ENCODE results near the gene GPAT3. TPM values are rescaled to one million over a fixed set of nuclear protein-coding genes. Genes with fewer than 3 reads are reported as not detected.
"Not testable (repeated sequence)": the region's sequence is repeated elsewhere in the genome, so short reads cannot be mapped to it uniquely, and the experiment has no call there.

The GPAT3 gene
- total RNA-seq, 1 experiment from 2014 or later, result 15.1 TPM

- TF ChIP-seq REST (IDR thresholded peaks at IDR 0.05; ENCODE audit: insufficient read depth in 1 of 2, low read depth in 2 of 2, low read length in 1 of 2), result no peak
These were observed 44.9 kb upstream of the GPAT3 start (continued) for GRCh38 chr4:83490876-83491450.

- H3K27me3 ChIP-seq (ENCODE audit: control insufficient read depth, insufficient read depth, low read length); DNase-seq (ENCODE audit: low read depth, low spot score); CTCF ChIA-PET; POLR2A ChIA-PET; H3K36me3 ChIP-seq (ENCODE audit: control insufficient read depth, insufficient read depth, low read length); H3K9me3 ChIP-seq (ENCODE audit: control insufficient read depth, insufficient read depth, low read depth, low read length); ATAC-seq; intact Hi-C loops (cut with micrococcal nuclease; ENCODE audit: unreplicated experiment); BruUV-seq (replicated peaks); H3K27ac ChIP-seq (ENCODE audit: low read length); in situ Hi-C loops (cut with HindIII; ENCODE audit: low pct_unique_long_range_greater_than_20kb, low sequenced_read_pairs); H3K4me1 ChIP-seq (ENCODE audit: control insufficient read depth, insufficient read depth, low read length); H3K4me3 ChIP-seq (ENCODE audit: low read depth in 2 of 2, low read length in 2 of 2): not testable (repeated sequence)
These were observed 39.6 kb upstream of the GPAT3 start for GRCh38 chr4:83496085-83496917.

GRCh38 chr4:83498187-83498586, 37.7 kb upstream of the GPAT3 start:
- in situ Hi-C loops (cut with HindIII; ENCODE audit: low pct_unique_long_range_greater_than_20kb, low sequenced_read_pairs), result no loop called here
- ChIA-PET POLR2A (no interaction called here), CTCF (no interaction called here)
- DNase-seq (ENCODE audit: low read depth, low spot score), result no peak
- Histone ChIP-seq H3K9me3 (ENCODE audit: control insufficient read depth, insufficient read depth, low read depth, low read length) (no peaks in the 10 kb centered on the region), H3K27ac (ENCODE audit: low read length) (no peak overlapping the region), H3K36me3 (ENCODE audit: control insufficient read depth, insufficient read depth, low read length) (no peaks in the 10 kb centered on the region), H3K4me1 (ENCODE audit: control insufficient read depth, insufficient read depth, low read length) (no peaks in the 10 kb centered on the region), H3K27me3 (ENCODE audit: control insufficient read depth, insufficient read depth, low read length) (no peaks in the 10 kb centered on the region), H3K4me3 (ENCODE audit: low read depth in 2 of 2, low read length in 2 of 2) (no peak overlapping the region)
- no TSS peak for BruUV-seq (replicated peaks)
- TF ChIP-seq POLR2AphosphoS5 (IDR thresholded peaks at IDR 0.05; ENCODE audit: low read depth, low read length), result no peak
- TF ChIP-seq REST (IDR thresholded peaks at IDR 0.05; ENCODE audit: insufficient read depth in 1 of 2, low read depth in 2 of 2, low read length in 1 of 2), result no peak
- no peak for TF ChIP-seq CTCF (IDR thresholded peaks at IDR 0.05)
- TF ChIP-seq SIN3A (IDR thresholded peaks at IDR 0.05; ENCODE audit: borderline replicate concordance, insufficient read depth, low read depth, low read length), result no peak
- TF ChIP-seq TCF7L2 (IDR thresholded peaks at IDR 0.05; ENCODE audit: low read depth, low read length), result no peak
- intact Hi-C loops (cut with micrococcal nuclease; ENCODE audit: unreplicated experiment), result no loop called here
- ATAC-seq, result no peak

GRCh38 chr4:83501671-83502070, 34.2 kb upstream of the GPAT3 start:
- in situ Hi-C loops (cut with HindIII; ENCODE audit: low pct_unique_long_range_greater_than_20kb, low sequenced_read_pairs); BruUV-seq (replicated peaks); H3K27ac ChIP-seq (ENCODE audit: low read length); H3K4me3 ChIP-seq (ENCODE audit: low read depth in 2 of 2, low read length in 2 of 2); H3K36me3 ChIP-seq (ENCODE audit: control insufficient read depth, insufficient read depth, low read length); ATAC-seq; POLR2A ChIA-PET; H3K9me3 ChIP-seq (ENCODE audit: control insufficient read depth, insufficient read depth, low read depth, low read length); H3K4me1 ChIP-seq (ENCODE audit: control insufficient read depth, insufficient read depth, low read length); CTCF ChIA-PET; H3K27me3 ChIP-seq (ENCODE audit: control insufficient read depth, insufficient read depth, low read length); intact Hi-C loops (cut with micrococcal nuclease; ENCODE audit: unreplicated experiment); DNase-seq (ENCODE audit: low read depth, low spot score): not testable (repeated sequence)

Measured in Panc1 (cell line).